Effector memory CD4-positive, alpha-beta T cell (primary cell): ENCODE results near the gene MRM3.
"Not testable (repeated sequence)": the region's sequence is repeated elsewhere in the genome, so short reads cannot be mapped to it uniquely, and the experiment has no call there.

Source experiments
- DNase-seq, 3 donors: peaks; one replicate each; pipeline ENCODE4 v3.0.0-alpha.2; 2020
- H3K27ac ChIP-seq: 2 replicates; pipeline ENCODE4 v1.7.0; 2013; ENCODE audit warnings: mild to moderate bottlenecking, low read length, moderate library complexity; ENCODE audit not compliant: insufficient read depth, poor library complexity, severe bottlenecking
- H3K27me3 ChIP-seq: replicated peaks from 2 replicates; pipeline ENCODE4 v1.7.0; 2013; ENCODE audit warnings: mild to moderate bottlenecking, low read length; ENCODE audit not compliant: insufficient read depth, control insufficient read depth, poor library complexity, severe bottlenecking
- H3K36me3 ChIP-seq: 2 replicates; pipeline ENCODE4 v1.7.0; 2013; ENCODE audit warnings: mild to moderate bottlenecking, low read length, moderate library complexity; ENCODE audit not compliant: control insufficient read depth, insufficient read depth
- H3K4me1 ChIP-seq: 2 replicates; pipeline ENCODE4 v1.7.0; 2013; ENCODE audit warnings: low read length, mild to moderate bottlenecking; ENCODE audit not compliant: control insufficient read depth, insufficient read depth, poor library complexity, severe bottlenecking
- H3K4me3 ChIP-seq: 2 replicates; pipeline ENCODE4 v1.7.0; 2013; ENCODE audit warnings: low read length, low read depth, mild to moderate bottlenecking; ENCODE audit not compliant: insufficient read depth, poor library complexity, severe bottlenecking
- H3K9me3 ChIP-seq: 2 replicates; pipeline ENCODE4 v1.7.0; 2013; ENCODE audit warnings: mild to moderate bottlenecking, low read length, moderate library complexity; ENCODE audit not compliant: control insufficient read depth

Gene MRM3

GRCh38 chr17:785901-786300 lies 3.7 kb downstream of the MRM3 start:
- H3K27ac ChIP-seq, H3K9me3 ChIP-seq, H3K4me3 ChIP-seq, DNase-seq, H3K4me1 ChIP-seq, H3K27me3 ChIP-seq: not testable (repeated sequence)
- H3K36me3 ChIP-seq = peaks cover 36% of the 10 kb centered on the region

- H3K4me1 ChIP-seq = no peaks in the 10 kb centered on the region
- no peaks in the 10 kb centered on the region for H3K27me3 ChIP-seq
- peaks cover 54% of the 10 kb centered on the region for H3K36me3 ChIP-seq
- no peaks in the 10 kb centered on the region for H3K9me3 ChIP-seq
- no peak overlapping the region for H3K4me3 ChIP-seq
- DNase-seq = no peak
- H3K27ac ChIP-seq = no peak overlapping the region
These were observed 5.6 kb downstream of the MRM3 start for GRCh38 chr17:787641-788221.

- DNase-seq = no peak
- Histone ChIP-seq H3K9me3 (no peaks in the 10 kb centered on the region), H3K36me3 (peaks cover 54% of the 10 kb centered on the region), H3K4me1 (no peaks in the 10 kb centered on the region), H3K27me3 (no peaks in the 10 kb centered on the region), H3K27ac (no peak overlapping the region), H3K4me3 (no peak overlapping the region)
These were observed 6.4 kb downstream of the MRM3 start for GRCh38 chr17:788551-788950.

- DNase-seq = no peak
- Histone ChIP-seq H3K27ac (no peak overlapping the region), H3K4me1 (no peaks in the 10 kb centered on the region), H3K4me3 (no peak overlapping the region), H3K36me3 (peaks cover 54% of the 10 kb centered on the region), H3K27me3 (no peaks in the 10 kb centered on the region), H3K9me3 (no peaks in the 10 kb centered on the region)
These were observed 7.1 kb downstream of the MRM3 start for GRCh38 chr17:789160-789840.

- not testable (repeated sequence) for H3K4me3 ChIP-seq, H3K4me1 ChIP-seq, H3K27me3 ChIP-seq, H3K27ac ChIP-seq, DNase-seq, H3K9me3 ChIP-seq
- H3K36me3 ChIP-seq = peaks cover 51% of the 10 kb centered on the region
These were observed 8.0 kb downstream of the MRM3 start for GRCh38 chr17:789931-790873.

GRCh38 chr17:790874-791247 lies 8.7 kb downstream of the MRM3 start:
- not testable (repeated sequence) for H3K27ac ChIP-seq, H3K27me3 ChIP-seq, H3K4me3 ChIP-seq, DNase-seq, H3K4me1 ChIP-seq, H3K9me3 ChIP-seq
- peaks cover 47% of the 10 kb centered on the region for H3K36me3 ChIP-seq

GRCh38 chr17:791829-792228 lies 9.7 kb downstream of the MRM3 start:
- DNase-seq = no peak
- H3K4me1 ChIP-seq = no peaks in the 10 kb centered on the region
- H3K36me3 ChIP-seq = peaks cover 47% of the 10 kb centered on the region
- H3K9me3 ChIP-seq = no peaks in the 10 kb centered on the region
- no peaks in the 10 kb centered on the region for H3K27me3 ChIP-seq
- H3K4me3 ChIP-seq = no peak overlapping the region
- H3K27ac ChIP-seq = no peak overlapping the region

- no peaks in the 10 kb centered on the region for H3K27me3 ChIP-seq
- H3K36me3 ChIP-seq = peaks cover 47% of the 10 kb centered on the region
- no peak overlapping the region for H3K27ac ChIP-seq
- H3K9me3 ChIP-seq = no peaks in the 10 kb centered on the region
- no peak overlapping the region for H3K4me3 ChIP-seq
- H3K4me1 ChIP-seq = no peaks in the 10 kb centered on the region
- DNase-seq = no peak
These were observed 10.1 kb downstream of the MRM3 start for GRCh38 chr17:792277-792676.

GRCh38 chr17:794876-795275 lies 12.7 kb downstream of the MRM3 start:
- Histone ChIP-seq H3K4me3 (no peak overlapping the region), H3K36me3 (peaks cover 25% of the 10 kb centered on the region), H3K9me3 (no peaks in the 10 kb centered on the region), H3K27ac (no peak overlapping the region), H3K27me3 (no peaks in the 10 kb centered on the region), H3K4me1 (no peaks in the 10 kb centered on the region)
- peak in 2 of 3 donors; percentile 10 to 11 for DNase-seq

GRCh38 chr17:795276-795675 lies 13.1 kb downstream of the MRM3 start:
- Histone ChIP-seq H3K4me3 (no peak overlapping the region), H3K27ac (no peak overlapping the region), H3K27me3 (no peaks in the 10 kb centered on the region), H3K36me3 (peaks cover 21% of the 10 kb centered on the region), H3K9me3 (no peaks in the 10 kb centered on the region), H3K4me1 (no peaks in the 10 kb centered on the region)
- no peak for DNase-seq
